HG03196 (cell line): ENCODE measurements around the gene RHBDD3.
"Not testable (repeated sequence)": the region's sequence is repeated elsewhere in the genome, so short reads cannot be mapped to it uniquely, and the experiment has no call there.

Source experiments
- ATAC-seq: cut with Tn5 transposase; IDR thresholded peaks from one replicate; pipeline ENCODE4 v1.9.1; 2021; ENCODE audit not compliant: unreplicated experiment

The RHBDD3 gene

DNA sequence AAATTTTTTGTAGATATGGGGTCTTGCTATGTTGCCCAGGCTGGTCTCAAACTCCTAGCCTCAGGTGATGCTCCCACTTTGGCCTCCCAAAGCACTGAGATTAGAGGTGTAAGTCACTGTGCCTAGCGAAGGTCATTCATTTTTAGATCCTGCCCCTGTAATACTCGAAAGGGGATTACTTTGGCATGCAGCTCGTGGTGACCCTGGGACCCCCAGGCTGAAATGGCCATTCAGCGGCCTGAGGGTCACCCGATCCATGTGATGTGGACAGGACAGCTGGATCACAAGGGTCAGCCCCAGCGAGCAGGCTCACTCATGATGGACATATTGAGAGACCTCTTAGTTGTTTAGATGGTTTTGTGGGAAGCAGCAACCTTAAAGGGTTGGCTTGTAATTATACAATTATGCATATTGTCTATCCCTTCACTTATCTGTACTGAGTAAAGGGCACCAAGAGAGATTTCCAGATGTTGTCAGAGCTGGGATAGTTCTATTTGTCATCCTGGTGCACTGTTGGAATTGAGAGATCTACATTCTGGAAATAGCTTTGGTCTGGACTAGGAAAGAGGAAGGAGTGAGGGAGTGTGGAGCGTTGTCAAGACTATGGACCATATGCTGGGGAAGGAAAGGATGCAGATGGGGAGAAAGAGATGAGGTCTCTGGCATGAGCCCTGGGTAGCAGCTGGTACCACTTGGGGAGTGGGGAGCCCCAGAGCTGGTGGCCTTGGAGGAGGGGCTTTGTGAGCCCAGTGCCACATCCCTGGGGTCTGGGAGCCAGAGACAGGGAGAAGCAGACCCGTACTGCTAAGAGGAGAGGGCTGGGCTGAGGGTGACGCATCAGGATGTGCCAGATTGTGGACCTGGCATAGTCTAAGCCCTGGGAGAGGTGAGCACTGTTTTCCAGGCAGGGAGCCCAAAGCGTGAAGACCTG, 15.5 kb downstream of the RHBDD3 start:
- ATAC-seq, result no peak

DNA sequence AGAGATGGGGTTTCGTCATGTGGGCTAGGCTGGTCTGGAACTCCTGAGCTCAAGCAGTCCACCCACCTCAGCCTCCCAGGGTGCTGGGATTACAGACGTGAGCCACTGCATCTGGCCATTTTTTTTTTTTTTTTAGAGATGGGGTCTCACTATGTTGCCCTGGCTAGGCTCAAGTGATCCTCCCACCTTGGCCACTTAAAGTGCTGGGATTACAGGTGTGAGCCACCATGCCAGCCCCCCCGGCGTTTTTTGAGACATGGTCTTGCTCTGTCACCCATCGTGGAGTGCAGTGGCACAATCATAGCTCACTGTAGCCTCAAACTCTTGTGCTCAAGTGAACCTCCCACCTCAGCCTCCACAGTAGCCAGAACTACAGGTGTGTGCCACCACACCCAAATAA, 16.5 kb downstream of the RHBDD3 start:
- no peak for ATAC-seq

DNA sequence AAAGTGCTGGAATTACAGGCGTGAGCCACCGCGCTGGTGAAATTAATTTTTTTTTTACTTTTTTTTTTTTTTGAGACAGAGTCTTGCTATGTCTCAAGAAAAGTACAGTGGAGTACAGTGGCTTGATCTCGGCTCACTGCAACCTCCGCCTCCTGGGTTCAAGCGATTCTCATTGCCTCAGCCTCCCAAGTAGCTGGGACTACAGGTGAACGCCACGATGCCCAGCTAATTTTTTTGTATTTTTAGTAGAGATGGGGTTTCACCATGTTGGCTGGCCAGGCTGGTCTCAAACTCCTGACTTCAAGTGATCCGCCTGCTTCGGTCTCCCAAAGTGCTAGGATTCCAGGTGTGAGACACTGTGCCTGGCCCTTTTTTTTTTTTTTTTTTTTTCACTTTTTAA, 19.9 kb downstream of the RHBDD3 start:
- ATAC-seq, result not testable (repeated sequence)

DNA sequence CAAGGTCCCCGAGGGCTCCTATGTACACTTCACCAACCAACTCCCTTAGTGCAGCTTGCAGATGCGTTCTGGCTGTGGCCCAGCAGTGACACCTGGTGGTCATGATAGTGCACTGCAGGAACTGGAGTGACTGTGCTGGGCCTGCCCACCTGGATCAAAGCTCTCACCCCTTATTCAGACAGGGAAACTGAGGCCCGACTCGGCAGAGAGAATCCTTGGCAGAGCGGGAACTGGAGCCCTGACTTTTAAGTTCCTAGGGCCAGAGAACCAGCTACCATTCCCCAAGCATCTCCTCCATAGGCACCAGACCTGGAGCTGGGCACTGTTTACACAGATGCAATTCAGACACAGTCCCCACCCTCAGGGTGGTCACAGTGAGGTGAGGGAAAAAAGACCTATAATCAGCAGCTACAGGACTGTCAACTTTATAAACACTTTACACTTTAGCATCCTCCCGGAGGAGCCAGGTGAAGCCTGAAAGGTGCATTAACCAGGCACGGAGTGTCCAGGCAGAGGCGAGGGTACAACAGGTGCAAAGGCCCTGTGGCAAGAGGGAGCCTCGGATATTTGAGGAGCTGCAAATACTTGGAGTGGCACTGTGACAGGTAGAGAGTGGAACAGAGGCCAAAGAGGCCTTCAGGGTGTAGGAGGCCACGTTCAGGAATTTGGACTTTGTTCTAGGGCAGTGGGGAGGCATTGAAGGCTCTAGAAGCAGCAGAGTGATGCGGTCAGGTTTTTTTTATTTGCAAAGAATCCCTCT, 22.0 kb downstream of the RHBDD3 start:
- ATAC-seq, result no peak

DNA sequence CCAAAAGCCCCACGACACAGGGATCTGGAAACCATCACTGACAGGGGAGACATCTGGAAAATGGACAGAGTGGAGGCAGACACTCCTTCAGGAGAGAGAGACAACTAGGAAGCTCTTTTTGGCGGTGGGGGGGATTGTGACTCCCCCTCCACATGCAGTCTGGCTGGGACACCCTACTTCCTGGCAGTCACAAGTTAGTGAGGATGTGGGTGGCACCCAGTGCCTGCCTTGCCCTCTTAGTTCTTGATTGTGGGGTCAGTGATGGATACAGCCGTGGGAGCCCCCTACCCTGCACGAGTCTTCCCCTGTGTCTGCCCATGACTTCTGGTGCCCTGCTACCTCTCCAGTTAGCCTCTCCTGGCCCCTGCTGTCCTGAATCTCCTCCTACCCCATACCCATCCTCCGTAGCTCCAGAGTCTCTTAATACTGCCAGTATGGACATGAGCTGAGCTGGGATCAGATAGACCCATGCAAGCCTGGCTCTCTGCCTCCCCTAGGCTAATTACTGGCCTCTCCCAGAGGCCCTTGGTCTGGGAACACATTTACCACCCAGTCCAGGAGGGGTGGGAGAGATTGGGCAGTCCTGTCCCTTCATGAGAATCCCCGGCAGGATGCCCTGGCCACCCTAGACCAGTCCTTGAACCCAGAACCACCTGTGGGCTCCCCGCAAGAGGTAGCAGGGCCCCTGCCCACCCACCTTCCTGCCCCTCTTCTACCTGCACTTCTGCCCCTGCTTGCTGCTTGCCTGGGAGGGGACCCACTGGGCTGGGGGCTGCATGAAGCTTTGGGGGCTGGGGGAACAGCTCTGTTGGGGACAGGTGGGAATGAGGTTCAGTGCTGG, 22.8 kb downstream of the RHBDD3 start:
- no peak for ATAC-seq

DNA sequence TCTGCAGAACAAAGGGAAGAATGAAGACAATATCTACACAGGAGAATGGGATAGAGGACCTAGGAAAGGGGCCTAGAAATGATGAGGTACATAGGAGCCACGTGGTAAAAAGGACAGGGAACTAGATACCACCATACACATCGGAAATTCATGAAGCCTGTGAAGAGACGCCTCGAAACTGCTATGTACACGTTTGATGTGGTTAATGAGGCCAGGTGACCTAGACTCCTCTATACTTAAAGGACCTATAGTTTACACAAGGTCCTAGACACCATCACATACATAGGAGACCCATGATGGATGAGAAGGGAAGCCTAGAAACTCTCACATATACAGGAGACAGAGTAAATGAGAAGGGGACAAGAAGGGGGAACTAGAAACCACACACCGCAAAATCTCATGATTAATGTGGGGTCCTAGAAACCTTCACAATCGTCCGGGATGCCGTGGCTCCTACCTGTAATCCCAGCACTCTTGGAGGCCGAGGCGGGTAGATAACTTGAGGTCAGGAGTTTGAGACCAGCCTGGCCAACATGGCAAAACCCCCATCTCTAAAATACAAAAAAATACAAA, 23.8 kb downstream of the RHBDD3 start:
- ATAC-seq, result no peak

DNA sequence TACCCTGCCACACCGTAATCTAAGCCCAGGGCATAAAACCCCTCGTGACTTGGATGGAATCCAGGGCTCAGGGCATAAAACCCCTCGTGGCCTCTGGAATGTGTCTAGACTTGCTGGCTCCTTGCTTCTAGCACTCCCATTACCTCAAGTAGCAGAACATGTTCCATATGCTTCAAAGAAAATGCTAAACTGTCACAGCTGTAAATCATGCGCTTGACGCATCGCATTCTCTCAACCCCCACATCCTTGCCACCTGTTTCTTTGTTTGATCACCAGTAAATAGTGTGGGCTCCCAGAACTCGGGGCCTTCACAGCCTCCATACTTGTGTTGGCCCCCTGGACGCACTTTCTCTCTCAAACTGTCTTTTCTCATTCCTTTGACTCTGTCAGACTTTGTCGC, 27.3 kb downstream of the RHBDD3 start:
- not testable (repeated sequence) for ATAC-seq

DNA sequence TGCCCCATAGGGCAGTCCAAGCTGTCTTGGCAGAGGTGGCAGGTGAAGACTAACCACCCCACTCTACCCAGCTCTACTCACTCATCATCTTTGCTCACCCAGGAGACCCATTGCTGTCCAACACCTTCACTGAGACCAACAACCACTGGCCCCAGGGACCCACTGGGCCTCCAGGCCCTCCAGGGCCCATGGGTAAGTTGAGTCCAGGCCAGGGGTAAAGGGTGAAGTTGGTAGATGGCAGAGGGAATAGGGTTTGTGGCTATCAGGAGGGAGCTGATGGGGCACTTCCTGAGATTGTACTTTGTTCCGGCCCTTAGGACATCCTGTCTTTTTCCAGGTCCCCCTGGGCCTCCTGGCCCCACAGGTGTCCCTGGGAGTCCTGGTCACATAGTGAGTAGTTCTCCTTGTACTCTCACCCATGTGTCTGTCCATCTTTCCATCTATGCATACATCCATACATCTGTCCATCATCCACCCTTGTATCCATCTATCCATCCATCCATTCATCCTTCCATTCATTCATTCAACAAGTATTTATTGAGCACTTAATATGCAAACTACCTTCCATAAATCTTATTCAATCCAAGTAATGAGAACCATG, 34.4 kb downstream of the RHBDD3 start:
- no peak for ATAC-seq

DNA sequence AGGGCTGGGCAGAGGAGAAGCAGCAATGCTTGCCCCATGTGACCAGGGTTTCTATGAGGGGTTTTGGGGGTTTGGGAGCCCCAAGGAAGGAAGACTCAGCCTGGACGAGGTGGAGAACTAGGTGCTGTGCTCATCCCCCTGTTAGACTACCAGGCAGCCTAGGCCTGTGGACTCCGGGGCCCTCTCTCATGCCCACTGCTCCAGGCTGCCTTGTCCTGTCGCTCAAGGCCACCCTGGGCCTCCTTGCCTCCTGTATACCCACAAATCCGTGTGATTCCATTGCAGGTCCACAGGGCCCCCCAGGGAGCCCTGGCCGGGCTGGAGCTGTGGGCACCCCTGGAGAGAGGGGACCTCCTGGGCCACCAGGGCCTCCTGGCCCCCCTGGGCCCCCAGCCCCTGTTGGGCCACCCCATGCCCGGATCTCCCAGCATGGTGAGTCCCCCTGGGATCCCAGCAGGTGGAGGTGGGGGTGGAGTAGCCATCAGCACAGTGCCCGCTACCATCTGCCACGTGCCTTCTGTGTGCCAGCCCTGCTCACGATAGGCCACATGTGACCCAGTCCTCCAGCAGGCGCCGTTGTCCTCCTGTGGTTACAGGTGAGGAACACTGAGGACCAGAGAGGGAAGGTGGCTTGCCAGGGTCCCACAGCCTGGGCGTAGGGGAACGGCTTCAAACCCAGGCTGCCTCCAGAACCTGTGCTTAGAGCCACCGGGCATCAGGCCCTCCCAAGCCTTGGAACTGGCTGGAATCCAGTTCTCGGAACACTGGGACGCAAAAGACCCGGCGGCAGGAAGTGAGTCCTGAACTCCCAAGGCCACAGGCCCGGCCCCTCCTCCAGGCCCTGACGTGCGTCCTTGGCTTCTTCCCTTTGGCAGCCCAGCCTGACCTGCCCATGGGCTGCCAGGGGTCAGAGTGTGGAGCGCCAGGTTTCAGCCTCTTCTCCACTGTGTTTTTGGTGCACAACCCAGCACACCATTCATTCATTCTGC, 35.5 kb downstream of the RHBDD3 start:
- ATAC-seq, result no peak

DNA sequence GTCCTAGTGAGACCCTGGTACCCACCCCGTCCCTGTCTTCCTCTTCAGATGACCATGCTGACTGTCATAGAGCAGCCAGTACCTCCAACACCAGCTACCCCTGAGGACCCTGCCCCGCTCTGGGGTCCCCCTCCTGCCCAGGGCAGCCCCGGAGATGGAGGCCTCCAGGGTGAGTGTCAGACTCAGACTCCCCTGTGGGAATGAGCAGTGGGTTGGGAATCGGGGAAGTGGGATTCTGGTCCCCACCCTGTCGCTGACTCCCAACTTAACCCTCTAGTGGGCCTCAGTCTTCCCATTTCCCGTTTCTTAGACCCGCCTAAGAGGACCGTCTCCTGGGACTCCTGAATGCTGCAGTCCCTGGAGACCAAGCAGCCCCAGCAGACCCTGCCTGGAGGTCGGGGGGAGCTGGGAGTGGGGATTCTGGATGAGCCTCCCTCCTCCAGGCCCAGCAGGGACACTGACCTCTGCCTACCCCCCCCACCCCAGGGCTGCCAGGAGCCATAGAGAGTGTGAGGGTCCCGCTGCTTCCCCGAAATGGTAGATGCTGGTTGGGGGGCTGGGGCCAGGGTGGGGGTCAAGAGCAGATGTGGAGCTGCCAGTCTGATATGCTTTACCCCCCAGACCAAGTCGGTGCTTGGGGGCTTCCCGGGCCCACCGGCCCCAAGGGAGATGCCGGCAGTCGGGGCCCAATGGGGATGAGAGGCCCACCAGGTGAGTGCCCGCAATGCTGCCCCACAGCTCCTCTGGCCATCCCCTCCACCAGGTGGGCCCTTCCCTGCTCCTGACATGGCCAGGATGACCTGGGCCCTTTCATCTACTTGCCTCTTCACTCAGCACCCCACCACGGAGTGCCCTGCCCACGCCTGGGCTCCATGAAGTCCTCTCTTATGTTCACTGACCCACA, 36.6 kb downstream of the RHBDD3 start:
- no peak for ATAC-seq

DNA sequence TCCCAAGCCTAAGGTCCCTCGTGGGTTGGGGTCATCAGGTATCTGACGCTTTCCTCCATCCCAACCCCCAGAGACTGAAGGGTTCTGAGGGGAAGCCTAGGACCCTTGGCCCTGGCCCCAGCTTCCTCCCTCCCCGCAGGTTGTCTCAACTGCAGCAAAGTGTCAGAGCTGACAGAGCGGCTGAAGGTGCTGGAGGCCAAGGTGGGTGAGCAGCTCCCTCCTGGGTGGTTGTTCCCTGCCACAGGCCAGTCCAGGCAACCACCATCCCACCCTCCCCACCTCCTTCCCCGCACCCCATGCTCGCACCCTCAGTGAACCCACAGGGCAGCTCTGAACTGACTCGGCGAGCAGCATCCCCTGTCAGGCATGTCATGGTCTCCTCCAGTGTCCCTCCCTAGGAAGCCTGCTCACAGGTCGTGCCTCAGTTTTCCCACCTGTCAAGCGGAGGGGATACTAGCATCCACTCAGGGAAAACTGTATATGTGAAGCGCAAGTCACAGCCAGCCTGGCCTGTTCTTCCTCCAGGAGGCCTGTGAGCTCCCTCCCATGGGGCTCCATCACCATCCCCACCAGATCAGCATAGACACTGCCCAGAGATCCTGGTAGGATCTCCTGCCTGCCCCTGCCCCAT, 41.3 kb downstream of the RHBDD3 start:
- no peak for ATAC-seq

DNA sequence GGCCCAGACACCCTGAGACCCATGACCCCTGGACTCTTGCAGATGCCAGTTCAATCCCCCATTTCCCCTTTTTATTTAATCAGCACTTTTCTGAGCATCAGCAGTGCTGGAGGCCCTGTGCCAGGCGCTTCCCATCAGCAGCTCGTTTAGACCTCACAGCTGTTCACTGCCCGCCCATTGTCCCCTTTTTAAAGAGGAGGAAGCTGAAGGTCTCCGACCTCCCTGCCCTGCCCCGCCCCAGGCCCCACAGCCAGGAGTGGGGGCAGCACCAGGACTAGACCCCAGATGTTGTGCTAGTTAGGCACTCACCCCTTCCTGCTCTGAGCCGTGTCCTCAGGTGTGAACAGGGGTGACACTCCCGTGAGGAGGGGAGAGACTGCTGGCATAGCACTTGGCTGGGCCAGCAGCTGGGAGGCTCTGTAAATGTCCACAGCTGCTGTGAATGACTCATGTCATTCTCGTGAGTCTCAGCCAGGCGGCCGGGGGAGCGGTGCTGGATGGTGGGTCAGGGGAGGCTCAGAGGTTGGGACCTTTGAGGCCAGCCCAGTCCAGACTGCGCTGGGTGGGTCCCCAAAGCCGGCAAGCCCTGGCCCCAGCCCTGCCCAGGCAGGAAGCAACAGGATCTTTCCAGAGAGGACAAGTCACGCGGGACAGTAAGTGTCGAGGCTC, 42.2 kb downstream of the RHBDD3 start:
- no peak for ATAC-seq

DNA sequence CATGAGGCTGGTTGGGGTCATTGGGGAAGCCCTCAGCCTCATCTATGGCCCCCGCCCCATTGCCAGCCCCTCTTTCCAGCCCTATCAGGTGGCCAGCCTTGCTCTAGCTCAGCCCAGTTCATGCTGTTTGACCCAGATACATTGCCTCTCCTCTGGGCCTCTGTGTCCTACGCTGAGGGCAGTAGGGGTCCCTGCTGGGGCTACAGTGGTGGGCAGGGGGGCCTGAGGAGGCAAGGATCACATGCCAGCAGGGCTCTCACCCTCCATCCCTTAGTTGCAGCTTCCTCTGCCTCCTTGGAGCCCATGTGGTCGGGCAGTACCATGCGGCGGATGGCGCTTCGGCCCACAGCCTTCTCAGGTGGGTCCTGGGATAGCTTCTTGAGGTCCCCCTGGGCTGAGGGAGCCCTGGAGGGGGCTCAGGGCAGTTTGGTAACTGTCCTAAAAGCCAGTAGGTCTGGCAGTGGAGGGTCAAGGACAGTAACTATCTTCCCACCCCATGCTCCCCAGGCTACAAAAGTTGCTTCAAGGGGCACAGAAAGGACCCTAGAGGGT, 42.8 kb downstream of the RHBDD3 start:
- ATAC-seq, result no peak

DNA sequence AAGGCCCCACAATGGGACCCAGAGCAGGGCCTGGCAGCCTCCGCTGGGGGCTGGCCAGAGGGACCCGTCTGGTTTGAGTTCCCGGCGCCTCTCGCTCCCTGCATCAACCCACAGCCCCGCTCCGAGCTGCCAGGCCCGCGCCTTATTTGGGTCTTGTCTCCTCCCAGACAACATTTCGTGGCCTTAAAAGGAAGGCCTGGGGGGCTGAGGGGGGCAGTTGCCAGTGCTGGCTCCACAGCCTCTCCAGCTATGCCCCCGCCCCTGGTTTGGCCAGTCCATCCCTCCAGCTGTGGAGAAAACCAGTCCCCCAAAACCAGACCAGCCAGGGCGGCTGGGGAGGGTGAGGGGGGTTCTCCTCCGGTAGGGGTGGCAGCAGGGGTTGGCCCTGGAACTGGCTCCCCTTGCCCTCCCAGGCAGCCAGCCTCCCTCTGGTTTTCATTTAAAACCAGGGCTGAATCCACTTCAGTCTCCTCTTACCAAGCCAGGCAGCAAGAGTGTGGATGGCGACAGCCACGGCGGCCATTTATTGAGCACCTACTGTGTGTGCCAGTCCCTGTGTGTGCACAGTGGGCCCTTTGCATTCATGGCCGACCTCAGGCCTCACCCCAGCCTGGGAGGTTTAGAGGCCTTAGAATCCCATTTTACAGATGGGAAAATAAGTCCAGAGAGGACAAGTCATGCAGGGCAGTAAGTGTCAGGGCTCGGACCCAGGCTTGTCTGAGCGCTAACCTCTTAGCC, 43.5 kb downstream of the RHBDD3 start:
- no peak for ATAC-seq

DNA sequence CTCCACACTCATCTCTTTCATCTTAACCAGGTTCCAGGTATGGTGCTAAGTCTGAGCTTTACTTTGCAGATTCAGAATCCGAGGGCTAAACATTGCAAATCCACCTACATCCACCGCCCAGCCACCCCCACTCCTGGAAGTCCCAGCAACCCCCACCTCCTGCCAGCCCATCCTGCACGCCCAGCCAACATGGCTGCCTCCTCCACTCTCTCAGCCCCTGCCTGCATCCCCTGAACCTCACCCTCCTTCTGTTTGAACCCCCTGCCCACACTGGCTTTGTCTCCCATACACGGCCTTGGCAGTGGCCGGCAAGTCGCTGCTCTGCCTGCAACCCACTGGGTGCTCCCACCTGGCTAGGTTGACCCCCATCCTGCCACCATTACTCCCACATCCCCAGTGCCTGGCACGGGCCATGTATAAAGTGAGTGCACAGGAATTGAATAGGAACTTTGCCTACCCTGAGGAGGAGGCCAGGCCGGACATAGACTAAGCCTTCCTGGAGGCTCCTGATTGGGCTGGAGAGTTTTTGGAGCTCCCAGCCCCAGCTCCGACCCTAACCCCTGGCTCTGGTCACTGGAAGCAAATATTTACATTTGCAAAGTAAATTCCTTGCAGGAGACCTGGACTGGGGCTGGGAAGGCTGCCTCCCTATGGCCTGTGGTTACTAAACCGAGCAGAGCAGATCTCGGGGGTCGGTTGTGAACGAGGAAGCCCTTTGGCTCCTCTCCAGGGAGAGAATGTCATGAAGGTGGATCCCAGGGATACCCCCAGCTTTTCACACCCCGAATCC, 47.7 kb downstream of the RHBDD3 start:
- ATAC-seq, result no peak

DNA sequence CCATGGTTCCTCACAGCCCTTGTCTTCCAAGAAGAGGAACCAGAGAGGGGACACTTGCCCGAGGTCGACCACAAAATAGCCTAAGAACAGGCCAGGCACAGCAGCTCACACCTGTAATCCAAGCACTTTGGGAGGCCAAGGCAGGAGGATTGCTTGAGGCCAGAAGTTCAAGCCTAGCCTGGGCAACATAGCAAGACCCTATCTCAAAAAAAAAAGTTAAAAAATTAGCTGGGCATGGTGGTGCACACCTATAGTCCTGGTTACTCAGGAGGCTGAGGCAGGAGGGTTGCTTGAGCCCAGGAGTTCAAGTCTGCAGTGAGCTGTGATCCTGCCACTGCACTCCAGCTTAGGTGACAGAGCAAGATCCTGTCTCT, 48.4 kb downstream of the RHBDD3 start:
- ATAC-seq, result not testable (repeated sequence)
